Activated T-cell treated with anti-CD3 and anti-CD28 coated beads for 1 hour (primary cell): ENCODE results near the gene ETV6.
A peak's percentile ranks its signal among the peaks of the same experiment; 100 is the strongest.
"Not testable (repeated sequence)": the region's sequence is repeated elsewhere in the genome, so short reads cannot be mapped to it uniquely, and the experiment has no call there.

Experiments
- DNase-seq: peaks from one replicate; pipeline ENCODE4 v3.0.0-alpha.2; 2020; ENCODE audit warnings: low read depth

The ETV6 gene

GRCh38 chr12:11649413-11650285, at the start of gene ETV6:
TSS of gene ETV6 (plus strand) at chr12:11649674. CDS start at chr12:11650128, 454 bp downstream.
- DNase-seq, result peak; percentile 51

GRCh38 chr12:11600199-11600598, 49.3 kb upstream of the ETV6 start:
- no peak for DNase-seq

- no peak for DNase-seq
Measured at GRCh38 chr12:11601647-11602046, 47.8 kb upstream of the ETV6 start.

GRCh38 chr12:11607313-11608081, 42.0 kb upstream of the ETV6 start:
- DNase-seq, result no peak

- DNase-seq, result no peak
Measured at GRCh38 chr12:11609045-11609444, 40.4 kb upstream of the ETV6 start.

GRCh38 chr12:11615481-11615880, 34.0 kb upstream of the ETV6 start:
- no peak for DNase-seq

- DNase-seq, result no peak
Measured at GRCh38 chr12:11618046-11618445, 31.4 kb upstream of the ETV6 start.

GRCh38 chr12:11621797-11622423, 27.6 kb upstream of the ETV6 start:
- peak; percentile 1 for DNase-seq

- no peak for DNase-seq
Measured at GRCh38 chr12:11622876-11623281, 26.6 kb upstream of the ETV6 start.

GRCh38 chr12:11623382-11623781, 26.1 kb upstream of the ETV6 start:
- no peak for DNase-seq

- DNase-seq, result no peak
Measured at GRCh38 chr12:11624116-11624515, 25.4 kb upstream of the ETV6 start.

GRCh38 chr12:11627709-11628108, 21.8 kb upstream of the ETV6 start:
- DNase-seq, result not testable (repeated sequence)

- DNase-seq, result no peak
Measured at GRCh38 chr12:11628353-11628752, 21.1 kb upstream of the ETV6 start.

- no peak for DNase-seq
Measured at GRCh38 chr12:11630046-11630706, 19.3 kb upstream of the ETV6 start.

- DNase-seq, result no peak
Measured at GRCh38 chr12:11631288-11631687, 18.2 kb upstream of the ETV6 start.

- not testable (repeated sequence) for DNase-seq
Measured at GRCh38 chr12:11631881-11632280, 17.6 kb upstream of the ETV6 start.

- no peak for DNase-seq
Measured at GRCh38 chr12:11633968-11634367, 15.5 kb upstream of the ETV6 start.

GRCh38 chr12:11635341-11635740, 14.1 kb upstream of the ETV6 start:
- DNase-seq, result no peak

GRCh38 chr12:11638315-11638916, 11.1 kb upstream of the ETV6 start:
- DNase-seq, result no peak

GRCh38 chr12:11639454-11639853, 10.0 kb upstream of the ETV6 start:
- no peak for DNase-seq

GRCh38 chr12:11641522-11641921, 8.0 kb upstream of the ETV6 start:
- DNase-seq, result no peak

- DNase-seq, result no peak
Measured at GRCh38 chr12:11642785-11643184, 6.7 kb upstream of the ETV6 start.
